Natural killer cell treated with Interleukin-12 subunit alpha and Interleukin-12 subunit beta and Interleukin-15 and Interleukin-18, amount 100 ng/mL, for 72 hours (primary cell): ENCODE results near the gene CBLN3. TPM values are rescaled to one million over a fixed set of nuclear protein-coding genes. Genes with fewer than 3 reads are reported as not detected.
A peak's percentile ranks its signal among the peaks of the same experiment; 100 is the strongest.

Source experiments
- ATAC-seq, 2 donors: fragments of 150-1000 bp; cut with Tn5 transposase in 1 of 2; sonication (Bioruptor Pico), chemical (Tn5 transposase) in 1 of 2; 2 replicates each; pipeline ENCODE4 v1.10.0; 2021
- DNase-seq: peaks from one replicate; pipeline ENCODE4 v3.0.0; 2022; ENCODE audit warnings: low spot score
- H3K27ac Mint-ChIP-seq, 2 donors: 1 replicate in 1 of 2; 2 replicates in 1 of 2; pipeline ENCODE4 v1.8.0; 2022; ENCODE audit warnings: mixed read lengths in 2 of 2, mild to moderate bottlenecking in 1 of 2, moderate library complexity in 1 of 2
- H3K27me3 Mint-ChIP-seq, 2 donors: 1 replicate in 1 of 2; 2 replicates in 1 of 2; pipeline ENCODE4 v1.8.0; 2022; ENCODE audit warnings: mixed read lengths in 2 of 2
- H3K36me3 Mint-ChIP-seq: one replicate; pipeline ENCODE4 v1.8.0; 2022; ENCODE audit warnings: mixed read lengths
- H3K4me1 Mint-ChIP-seq, 2 donors: 1 replicate in 1 of 2; 2 replicates in 1 of 2; pipeline ENCODE4 v1.8.0; 2022; ENCODE audit warnings: low read depth in 2 of 2, mixed read lengths in 2 of 2, mild to moderate bottlenecking in 1 of 2
- H3K4me3 Mint-ChIP-seq: one replicate; pipeline ENCODE4 v1.8.0; 2022; ENCODE audit warnings: mixed read lengths
- H3K9me3 Mint-ChIP-seq: 2 replicates; pipeline ENCODE4 v1.8.0; 2022; ENCODE audit warnings: mixed read lengths
- total RNA-seq, 2 donors: library from RNA; stranded (reverse); gene quantifications; one replicate each; pipeline ENCODE4 v1.2.3, GENCODE V29; 2022

The CBLN3 gene
- total RNA-seq, 2 donors from 2014 or later = 5.3 to 10.9 TPM

DNA sequence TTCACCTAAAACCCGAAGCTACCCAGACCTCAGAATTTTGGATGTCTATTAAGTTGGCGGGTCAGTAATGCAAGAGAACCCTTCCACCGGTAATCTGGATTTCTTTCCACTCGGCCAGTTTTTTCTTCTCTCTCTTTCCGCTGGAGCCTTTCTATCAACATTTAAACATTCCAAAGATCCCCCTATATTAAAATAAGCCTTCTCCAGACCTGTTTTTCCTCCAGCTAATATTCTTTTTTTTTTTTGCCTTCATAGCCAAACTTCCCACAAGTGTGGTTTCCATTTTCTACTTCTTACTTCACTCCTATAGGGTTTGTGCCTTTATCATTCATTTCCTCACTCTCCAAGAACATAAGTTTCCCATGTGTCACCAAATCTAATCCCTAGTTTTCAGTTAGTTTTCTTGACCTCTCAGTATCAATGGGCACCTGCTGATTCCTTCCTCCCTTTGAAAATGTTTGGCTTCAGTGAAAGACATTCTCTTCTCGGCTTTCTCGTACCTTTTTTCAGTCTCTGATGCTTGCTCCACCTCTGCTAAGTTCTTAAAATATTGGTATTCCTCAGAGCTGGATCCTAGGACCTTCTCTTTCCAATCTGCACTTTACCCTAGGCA lies 13.7 kb upstream of the CBLN3 start:
- H3K27ac Mint-ChIP-seq = peak overlapping the region; percentile 98 to 100
- no peaks in the 10 kb centered on the region for H3K9me3 Mint-ChIP-seq
- DNase-seq (no peak), ATAC-seq (no peak)
- peaks cover 27 to 32% of the 10 kb centered on the region in 2 donors for H3K4me1 Mint-ChIP-seq
- peaks cover 15% of the 10 kb centered on the region for H3K36me3 Mint-ChIP-seq
- no peaks in the 10 kb centered on the region for H3K27me3 Mint-ChIP-seq
- peak overlapping the region; percentile 85 for H3K4me3 Mint-ChIP-seq

DNA sequence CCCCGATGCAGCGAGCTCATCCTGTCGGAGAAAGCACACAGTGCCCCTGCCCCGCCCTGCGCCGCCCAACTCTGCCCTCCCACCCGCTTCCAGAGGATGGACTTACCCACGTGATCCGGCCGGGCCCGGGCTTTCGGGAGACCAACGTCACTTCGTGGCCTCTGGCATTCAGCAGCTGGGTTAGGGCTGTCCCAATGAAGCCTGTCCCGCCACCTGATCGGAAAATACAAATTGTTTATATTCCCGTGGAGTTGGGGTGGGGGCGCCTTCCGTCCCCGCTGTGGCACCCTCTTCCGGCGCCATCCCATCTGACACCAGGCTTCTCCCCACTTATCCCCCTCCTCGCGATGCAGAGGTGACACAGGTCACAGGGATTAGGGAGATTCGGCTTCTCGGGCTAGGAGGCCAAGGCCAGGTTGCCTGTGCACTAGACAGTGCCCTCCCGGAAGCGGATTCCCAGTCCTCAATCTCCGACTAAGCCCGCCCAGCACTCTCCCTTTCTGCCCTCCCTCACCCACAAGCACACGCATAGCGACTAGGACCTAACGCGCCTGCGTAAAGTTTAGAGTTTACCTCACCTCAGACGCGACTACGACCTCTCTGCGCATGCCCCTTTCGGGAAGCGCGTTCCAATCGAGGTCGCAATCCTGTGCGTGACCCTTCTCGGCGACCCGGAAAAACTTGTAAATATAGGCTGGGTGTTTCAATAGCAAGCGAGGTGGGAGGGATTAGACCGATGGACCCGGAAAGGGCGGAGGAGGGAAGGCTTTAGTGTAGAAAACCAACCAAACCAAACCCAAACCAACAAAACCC lies 13.0 kb upstream of the CBLN3 start, which contains the start of gene SDR39U1:
SDR39U1 (minus strand) TSS at position 537 of the 813 bp plus-strand sequence; CDS start at position 530, 7 bp downstream.
- H3K36me3 Mint-ChIP-seq = peaks cover 18% of the 10 kb centered on the region

DNA sequence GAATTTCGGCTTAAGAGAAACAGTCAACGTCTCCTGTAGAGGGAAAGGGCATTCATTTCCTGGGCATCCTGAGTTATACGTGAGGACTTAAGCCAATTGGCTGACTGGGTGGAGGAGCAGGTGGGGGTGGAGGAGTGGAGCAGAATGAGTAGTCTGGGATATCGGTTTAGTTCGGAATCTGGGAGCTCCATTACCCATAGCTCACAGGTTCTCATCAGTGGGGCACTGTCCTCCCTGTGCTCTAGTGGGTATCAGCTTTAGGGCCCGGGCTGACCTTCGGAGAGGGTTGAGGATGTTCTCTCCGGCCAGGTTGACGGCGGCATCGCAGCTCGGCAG lies 12.4 kb upstream of the CBLN3 start:
- H3K4me1 Mint-ChIP-seq = peaks cover 34 to 37% of the 10 kb centered on the region in 2 donors
- no peak for ATAC-seq
- peaks cover 18% of the 10 kb centered on the region for H3K36me3 Mint-ChIP-seq
- no peaks in the 10 kb centered on the region for H3K9me3 Mint-ChIP-seq
- peak overlapping the region; percentile 85 for H3K4me3 Mint-ChIP-seq
- H3K27ac Mint-ChIP-seq = peak overlapping the region; percentile 98 to 100
- no peak for DNase-seq
- H3K27me3 Mint-ChIP-seq = no peaks in the 10 kb centered on the region

More for the DNA sequence above, 13.0 kb upstream of the CBLN3 start, which contains the start of gene SDR39U1:
- no peaks in the 10 kb centered on the region for H3K27me3 Mint-ChIP-seq
- peak within 1 kb of the TSS; percentile 98 to 100 for H3K27ac Mint-ChIP-seq
- H3K9me3 Mint-ChIP-seq = no peaks in the 10 kb centered on the region
- H3K4me3 Mint-ChIP-seq = peak within 1 kb of the TSS; percentile 85
- peaks cover 32 to 35% of the 10 kb centered on the region in 2 donors for H3K4me1 Mint-ChIP-seq
- DNase-seq (peak; percentile 98), ATAC-seq (peak; percentile 95 to 96)

DNA sequence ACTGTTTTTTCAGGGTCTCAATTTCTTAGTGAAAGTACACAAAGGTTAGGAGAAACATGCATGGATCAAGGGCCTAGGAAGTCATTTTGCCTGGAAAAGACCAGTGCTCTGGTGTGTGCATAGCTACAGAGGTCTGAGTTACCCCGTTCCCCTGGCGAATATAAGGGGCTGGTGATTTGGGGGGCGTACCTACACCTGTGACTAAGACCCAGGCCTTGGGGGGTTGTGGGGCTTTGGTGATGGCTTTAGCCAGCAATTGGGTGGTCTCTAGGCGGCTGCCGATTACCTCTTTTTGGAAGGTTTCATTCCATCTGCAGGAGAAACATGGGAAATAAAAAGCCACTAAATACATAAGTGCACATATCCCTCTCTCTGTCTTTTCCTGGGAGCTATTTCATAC lies 12.0 kb upstream of the CBLN3 start:
- Mint-ChIP-seq H3K36me3 (peaks cover 18% of the 10 kb centered on the region), H3K27me3 (no peaks in the 10 kb centered on the region), H3K27ac (peak overlapping the region; percentile 98 to 100), H3K4me1 (peaks cover 38 to 41% of the 10 kb centered on the region in 2 donors), H3K4me3 (peak overlapping the region; percentile 85), H3K9me3 (no peaks in the 10 kb centered on the region)
- no peak for DNase-seq
- no peak for ATAC-seq

DNA sequence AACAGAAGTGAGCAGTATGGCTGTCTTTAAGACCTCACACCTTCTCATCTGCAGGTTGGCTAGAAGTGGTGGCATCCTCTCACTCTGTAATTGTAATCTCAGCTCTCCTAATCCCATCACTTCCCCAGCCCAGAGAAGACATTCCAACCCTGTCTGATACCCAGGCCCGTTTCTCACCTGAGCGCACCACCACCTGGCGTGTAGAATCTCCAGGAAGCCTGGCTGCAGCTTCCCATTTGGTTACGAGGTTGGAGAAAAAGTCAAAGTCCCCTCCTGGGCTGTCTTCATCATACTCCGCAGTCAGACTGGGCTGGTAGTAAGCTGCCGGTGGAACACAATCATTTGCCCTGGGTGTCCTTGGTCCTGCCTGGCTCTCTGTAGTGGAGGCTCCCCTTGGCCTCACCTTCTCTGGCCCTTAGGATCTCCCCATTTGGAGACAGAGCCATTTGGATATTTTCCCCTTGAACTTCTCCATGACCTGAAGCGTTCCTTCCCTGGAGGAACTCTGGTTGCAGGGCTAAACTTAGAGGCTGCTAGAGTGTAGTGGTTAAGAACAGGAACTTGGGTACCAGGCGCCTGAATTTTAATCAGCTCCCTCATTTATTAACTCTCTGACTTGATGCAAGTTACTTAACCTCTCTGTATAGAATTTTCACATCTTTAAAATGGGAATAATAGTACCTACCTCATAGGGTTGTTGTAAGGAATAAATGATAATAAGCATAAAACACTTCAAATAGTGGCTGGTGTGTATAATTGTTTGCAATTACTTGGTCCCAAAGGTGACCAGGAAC lies 11.3 kb upstream of the CBLN3 start:
- DNase-seq = no peak
- peaks cover 18% of the 10 kb centered on the region for H3K36me3 Mint-ChIP-seq
- ATAC-seq = no peak
- H3K27ac Mint-ChIP-seq = peak overlapping the region; percentile 98 to 100
- H3K4me1 Mint-ChIP-seq = peaks cover 38 to 42% of the 10 kb centered on the region in 2 donors
- H3K9me3 Mint-ChIP-seq = no peaks in the 10 kb centered on the region
- H3K4me3 Mint-ChIP-seq = peak overlapping the region; percentile 85
- no peaks in the 10 kb centered on the region for H3K27me3 Mint-ChIP-seq

DNA sequence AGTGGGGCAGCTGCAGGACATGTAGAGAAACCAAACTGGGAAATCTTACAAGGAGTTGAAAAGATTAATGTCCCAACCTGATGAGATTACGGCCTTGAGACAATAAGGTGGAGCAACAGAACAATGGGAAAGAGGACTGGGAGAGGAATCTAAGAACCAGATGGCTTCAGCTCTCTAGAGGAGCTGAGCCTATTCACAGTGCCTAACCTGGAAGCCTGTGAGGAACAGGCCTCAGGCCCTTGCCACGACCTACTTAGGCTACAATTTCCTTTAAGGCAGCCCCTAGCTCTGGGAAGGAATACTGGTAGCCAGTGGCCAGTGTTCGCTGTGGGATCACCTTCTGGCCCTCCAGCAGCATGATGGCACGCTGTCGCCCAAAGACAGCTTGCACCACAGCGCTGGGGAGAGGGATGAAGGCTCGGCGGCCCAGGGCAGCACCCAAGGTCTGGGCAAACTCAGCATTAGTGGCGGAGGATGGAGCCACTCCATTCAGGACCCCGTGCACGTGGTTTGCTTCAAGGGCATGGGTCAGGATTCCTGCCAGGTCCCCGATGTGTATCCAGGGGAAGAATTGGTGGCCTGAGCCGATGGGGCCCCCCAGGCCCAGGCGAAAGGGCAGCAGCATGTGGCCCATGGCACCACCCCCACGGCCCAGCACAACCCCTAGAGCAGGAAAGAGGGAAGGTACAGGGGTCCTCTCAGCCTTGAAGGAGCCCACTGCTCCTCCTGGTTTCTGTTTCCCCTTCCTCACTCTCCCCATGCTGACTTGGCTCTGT lies 10.6 kb upstream of the CBLN3 start:
- no peak for DNase-seq
- no peak for ATAC-seq
- Mint-ChIP-seq H3K36me3 (peaks cover 18% of the 10 kb centered on the region), H3K9me3 (no peaks in the 10 kb centered on the region), H3K27ac (peak overlapping the region; percentile 11 to 98), H3K4me1 (peaks cover 40 to 50% of the 10 kb centered on the region in 2 donors), H3K4me3 (peak overlapping the region; percentile 26), H3K27me3 (no peaks in the 10 kb centered on the region)

DNA sequence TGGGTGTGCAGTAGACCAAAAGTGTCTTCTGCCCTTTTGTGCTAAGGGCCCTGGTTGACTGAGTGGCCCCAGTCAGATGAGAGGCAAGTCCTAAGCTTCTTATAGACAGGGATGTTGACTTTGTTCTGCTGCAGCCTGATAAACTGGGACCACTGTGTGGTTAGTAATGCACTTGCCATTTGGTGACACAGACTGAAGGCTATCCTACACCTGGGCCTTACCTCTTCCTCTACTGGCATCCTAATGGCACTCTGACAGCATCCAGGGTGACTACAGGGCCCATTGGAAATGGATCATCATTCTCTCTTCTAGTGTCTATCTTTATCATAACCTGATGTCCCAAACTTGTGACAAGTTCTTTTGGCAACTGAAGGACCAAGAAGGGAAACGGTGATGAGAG lies 9.8 kb upstream of the CBLN3 start:
- DNase-seq (no peak), ATAC-seq (no peak)
- Mint-ChIP-seq H3K27me3 (no peaks in the 10 kb centered on the region), H3K9me3 (no peaks in the 10 kb centered on the region), H3K4me3 (no peak overlapping the region), H3K36me3 (peaks cover 18% of the 10 kb centered on the region), H3K4me1 (peaks cover 46 to 53% of the 10 kb centered on the region in 2 donors), H3K27ac (peak overlapping the region; percentile 11 to 54)

DNA sequence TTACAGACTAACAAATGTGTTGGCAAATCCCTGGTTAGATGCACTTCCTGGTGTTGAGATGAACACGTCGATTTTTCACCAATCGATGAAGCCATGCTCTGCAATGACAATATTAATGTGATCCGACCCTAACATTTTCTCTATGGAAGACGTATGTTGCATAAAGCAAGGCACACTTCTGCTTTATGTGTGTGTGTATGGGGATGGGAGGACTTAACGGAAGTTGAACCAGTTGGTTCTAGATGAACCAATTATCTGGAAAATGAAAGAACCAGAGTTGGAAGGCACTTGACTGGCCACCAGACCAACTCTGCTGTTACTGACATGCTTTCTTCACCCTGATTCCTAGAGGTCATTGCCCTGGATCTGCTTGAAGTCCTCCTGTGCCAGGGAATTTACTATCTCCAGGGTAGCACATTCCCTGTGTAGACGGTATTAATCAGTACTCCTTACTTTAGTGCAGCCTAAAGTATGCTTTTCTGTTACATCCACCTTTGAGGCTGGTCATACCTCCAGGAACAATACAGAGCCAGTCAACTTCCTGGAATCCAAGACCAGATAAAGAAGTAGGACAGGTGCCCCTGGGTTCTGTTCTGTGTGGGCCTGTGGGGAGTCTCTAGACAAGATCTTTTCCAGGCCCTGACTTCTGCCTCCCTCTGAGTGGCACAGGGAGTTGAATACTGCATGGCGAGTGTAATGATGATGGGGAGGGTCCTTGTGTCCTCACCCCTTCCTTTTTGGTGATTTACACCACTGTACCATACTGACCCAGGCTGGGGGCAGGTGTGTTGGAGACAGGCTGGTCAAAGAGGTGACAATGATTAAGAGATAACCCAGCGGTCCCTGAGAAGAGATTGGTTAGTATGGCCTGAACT lies 9.0 kb upstream of the CBLN3 start:
- Mint-ChIP-seq H3K27ac (peak overlapping the region; percentile 30 to 54), H3K9me3 (no peaks in the 10 kb centered on the region), H3K36me3 (peaks cover 19% of the 10 kb centered on the region), H3K4me1 (peaks cover 44 to 51% of the 10 kb centered on the region in 2 donors), H3K4me3 (no peak overlapping the region), H3K27me3 (no peaks in the 10 kb centered on the region)
- ATAC-seq (no peak), DNase-seq (no peak)

DNA sequence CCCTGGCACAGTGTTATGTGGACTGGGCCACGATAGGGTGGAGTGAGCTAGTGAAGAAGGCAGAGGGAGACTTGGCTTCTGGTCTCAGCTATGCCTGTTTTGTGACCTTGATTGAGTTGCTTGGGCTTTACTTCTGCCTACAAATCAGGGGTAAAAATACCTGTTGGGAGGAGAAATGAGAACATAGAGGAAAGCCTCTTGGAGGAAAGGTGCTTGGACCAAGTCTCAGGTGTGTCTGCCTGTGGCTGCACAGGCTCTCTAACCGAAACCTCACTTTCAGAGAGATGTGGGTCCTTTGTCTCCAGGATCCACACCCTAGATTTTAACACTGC lies 8.2 kb upstream of the CBLN3 start:
- Mint-ChIP-seq H3K4me1 (peaks cover 42 to 43% of the 10 kb centered on the region in 2 donors), H3K36me3 (peaks cover 18% of the 10 kb centered on the region), H3K9me3 (no peaks in the 10 kb centered on the region), H3K4me3 (no peak overlapping the region), H3K27me3 (no peaks in the 10 kb centered on the region), H3K27ac (peak overlapping the region; percentile 30 to 54)
- ATAC-seq = no peak
- DNase-seq = no peak

DNA sequence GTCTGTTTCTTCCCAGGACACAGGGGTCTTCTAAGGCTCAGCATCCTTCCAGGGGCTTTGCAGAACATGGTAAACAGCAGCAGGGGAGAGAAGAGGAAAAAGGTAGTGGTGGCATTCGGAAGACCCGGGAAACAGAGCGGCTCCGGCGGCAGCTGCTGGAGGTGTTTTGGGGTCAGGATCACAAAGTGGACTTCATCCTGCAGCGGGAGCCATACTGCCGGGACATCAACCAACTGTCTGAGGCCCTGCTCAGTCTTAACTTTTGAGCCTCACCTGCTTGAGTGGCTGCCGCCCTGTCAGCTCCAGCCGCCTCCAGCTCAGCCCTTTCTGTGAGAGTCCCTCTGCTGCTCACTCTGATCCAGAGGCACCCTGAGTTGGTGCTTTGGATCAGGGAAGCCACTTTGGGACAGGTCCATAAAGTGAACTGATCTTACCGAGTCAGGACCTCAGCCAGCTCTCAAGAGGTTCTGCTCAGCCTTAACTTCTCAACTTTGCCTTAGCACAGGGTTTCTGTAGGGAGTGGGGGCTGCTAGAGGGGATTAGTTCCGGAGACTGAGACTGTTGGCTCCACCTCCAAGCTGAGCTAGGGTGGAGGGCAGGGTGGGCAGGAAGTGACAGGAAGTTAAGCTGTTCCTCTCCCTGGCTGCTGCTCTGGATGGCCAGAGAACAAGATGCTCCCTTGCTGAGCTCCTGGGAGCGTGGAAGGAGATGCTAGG lies 7.7 kb upstream of the CBLN3 start:
- H3K36me3 Mint-ChIP-seq = peaks cover 18% of the 10 kb centered on the region
- no peaks in the 10 kb centered on the region for H3K9me3 Mint-ChIP-seq
- DNase-seq (no peak), ATAC-seq (no peak)
- no peak overlapping the region for H3K4me3 Mint-ChIP-seq
- H3K27ac Mint-ChIP-seq = peak overlapping the region; percentile 30 to 54
- no peaks in the 10 kb centered on the region for H3K27me3 Mint-ChIP-seq
- peaks cover 39% of the 10 kb centered on the region in 2 donors for H3K4me1 Mint-ChIP-seq

DNA sequence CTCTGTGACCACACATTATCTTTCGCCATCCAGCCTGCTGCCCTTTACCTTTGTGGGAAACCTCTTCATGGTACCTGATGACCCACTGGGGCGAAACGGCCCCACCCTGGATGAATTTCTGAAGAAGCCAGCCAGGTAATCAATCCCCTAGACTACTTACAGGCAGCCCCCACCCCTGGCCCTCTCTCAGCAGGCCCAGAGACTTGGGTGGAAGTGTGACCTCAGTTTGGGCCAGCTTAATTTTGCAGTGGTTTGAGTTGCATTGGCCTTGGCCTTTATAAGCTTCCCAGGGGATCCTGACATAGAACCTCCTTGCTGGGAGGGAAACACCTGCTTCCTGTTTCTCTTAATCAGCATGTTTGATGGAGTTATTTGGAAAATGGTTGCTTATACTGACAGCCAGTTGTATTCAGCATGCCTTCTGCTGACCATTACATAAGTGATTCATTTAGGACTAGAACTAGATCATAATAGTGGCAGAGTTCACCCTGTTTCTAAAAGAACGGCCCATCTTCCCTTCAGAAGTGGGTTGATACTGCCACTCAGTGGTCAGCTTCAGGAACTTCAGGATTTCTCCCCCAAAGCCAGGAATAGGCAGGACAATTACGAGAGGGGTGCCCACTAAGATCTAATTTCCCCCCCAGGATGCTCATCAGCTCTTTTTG lies 7.0 kb upstream of the CBLN3 start:
- ATAC-seq = peak; percentile 56 to 66
- H3K27ac Mint-ChIP-seq = peak overlapping the region; percentile 30 to 54
- no peak for DNase-seq
- H3K27me3 Mint-ChIP-seq = no peaks in the 10 kb centered on the region
- peaks cover 18% of the 10 kb centered on the region for H3K36me3 Mint-ChIP-seq
- H3K4me1 Mint-ChIP-seq = peaks cover 39 to 45% of the 10 kb centered on the region in 2 donors
- H3K4me3 Mint-ChIP-seq = no peak overlapping the region
- no peaks in the 10 kb centered on the region for H3K9me3 Mint-ChIP-seq

DNA sequence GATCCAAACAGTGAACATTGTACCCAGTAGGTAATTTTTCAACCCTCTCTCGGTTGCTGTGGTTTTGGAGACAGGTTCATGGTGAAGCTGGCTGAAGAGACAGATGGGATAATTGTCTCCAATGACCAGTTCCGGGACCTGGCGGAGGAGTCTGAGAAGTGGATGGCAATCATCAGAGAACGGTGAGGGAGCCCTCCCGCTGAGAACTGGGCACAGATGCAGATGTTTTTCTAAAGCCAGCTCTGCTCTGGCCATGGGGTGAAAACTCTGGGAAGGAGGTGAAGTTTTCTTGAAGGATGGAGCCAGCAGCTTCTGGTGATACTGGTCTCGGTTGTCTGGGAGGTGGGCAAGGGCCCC lies 6.5 kb upstream of the CBLN3 start:
- Mint-ChIP-seq H3K36me3 (peaks cover 17% of the 10 kb centered on the region), H3K4me3 (no peak overlapping the region), H3K27ac (peak overlapping the region in 1 of 2 donors; percentile 10), H3K4me1 (peaks cover 39 to 49% of the 10 kb centered on the region in 2 donors), H3K9me3 (no peaks in the 10 kb centered on the region), H3K27me3 (no peaks in the 10 kb centered on the region)
- DNase-seq = no peak
- no peak for ATAC-seq
